Endothelial cell of umbilical vein (primary cell): ENCODE measurements around the gene KRT37. TPM values are rescaled to one million over a fixed set of nuclear protein-coding genes. Genes with fewer than 3 reads are reported as not detected.

ENCODE experiments used
- BruUV-seq: library from RNA; stranded (reverse); fragments of 400-500 nt; replicated peaks from 2 replicates; lab custom pipeline; 2021; lab: Mats Ljungman, UMichigan
- CTCF ChIA-PET: fragments of 300-600, 350-600 bp; sonication (Branson Sonifier 250); formaldehyde crosslinking; loops from one replicate; lab custom pipeline; 2021; ENCODE audit warnings: antibody characterized with exemption, inconsistent platforms; lab: Charles Lee
- POLR2A ChIA-PET: fragments of 300-600, 350-600 bp; sonication (Branson Sonifier 250); formaldehyde crosslinking; loops from one replicate; lab custom pipeline; 2021; ENCODE audit warnings: antibody characterized with exemption, inconsistent platforms; lab: Charles Lee
- DNase-seq: peaks from one replicate; pipeline ENCODE4 v3.0.0-alpha.2; 2011; ENCODE audit warnings: low read depth, low spot score
- FAIRE-seq: peaks from 2 replicates; lab custom pipeline; 2011; peaks lifted over from hg19 to GRCh38; lab: Jason Lieb, UNC
- H2AFZ ChIP-seq: 2 replicates; pipeline ENCODE4 v1.6.0; 2012; ENCODE audit warnings: low read depth, low read length, control low read depth, inconsistent platforms
- H3K27ac ChIP-seq: 2 replicates; pipeline ENCODE4 v1.5.1; 2011; ENCODE audit warnings: low read depth, mild to moderate bottlenecking, control low read depth, low read length, moderate library complexity; ENCODE audit not compliant: insufficient read depth
- H3K27me3 ChIP-seq, 2 experiments: 2 replicates each; pipeline versions ENCODE4 v1.6.0 to v1.6.1; 2011; ENCODE audit warnings: low read length in 2 of 2, mixed read lengths in 1 of 2; ENCODE audit not compliant: control insufficient read depth in 2 of 2, insufficient read depth in 2 of 2
- H3K36me3 ChIP-seq, 2 experiments: 2 replicates in 1 of 2; 3 replicates in 1 of 2; pipeline ENCODE4 v1.5.1; 2011; ENCODE audit warnings: low read length in 2 of 2, mild to moderate bottlenecking in 1 of 2, moderate library complexity in 1 of 2; ENCODE audit not compliant: control insufficient read depth in 2 of 2, insufficient read depth in 2 of 2; ENCODE audit errors: extremely low read depth in 1 of 2
- H3K4me1 ChIP-seq: 3 replicates; pipeline ENCODE4 v1.5.1; 2011; ENCODE audit warnings: mild to moderate bottlenecking, low read length; ENCODE audit not compliant: control insufficient read depth, insufficient read depth; ENCODE audit errors: extremely low read depth
- H3K4me2 ChIP-seq: 2 replicates; pipeline ENCODE4 v1.6.1; 2011; ENCODE audit warnings: low read length, control low read depth, mixed read lengths; ENCODE audit not compliant: insufficient read depth
- H3K4me3 ChIP-seq, 3 experiments: fragments of 200-600 bp in 1 of 3; sonication (generic), shearing (Covaris generic) in 1 of 3; replicated peaks in 1 of 3; 2 replicates each; pipeline ENCODE4 v1.5.1; 2011 to 2016; ENCODE audit warnings: control low read depth in 3 of 3, low read length in 3 of 3, mild to moderate bottlenecking in 2 of 3, inconsistent platforms in 1 of 3, low read depth in 1 of 3, moderate library complexity in 1 of 3; ENCODE audit not compliant: insufficient read depth in 1 of 3
- H3K79me2 ChIP-seq: 2 replicates; pipeline ENCODE4 v1.6.0; 2012; ENCODE audit warnings: low read length, inconsistent platforms; ENCODE audit not compliant: control insufficient read depth, insufficient read depth
- H3K9ac ChIP-seq: replicated peaks from 2 replicates; pipeline ENCODE3; 2011; ENCODE audit warnings: low read length, control low read depth; ENCODE audit not compliant: insufficient read depth; ENCODE audit errors: extremely low read depth
- H3K9me1 ChIP-seq: replicated peaks from 3 replicates; pipeline ENCODE4 v1.6.0; 2011; ENCODE audit warnings: mild to moderate bottlenecking, low read length; ENCODE audit not compliant: control insufficient read depth, insufficient read depth; ENCODE audit errors: extremely low read depth
- H3K9me3 ChIP-seq: replicated peaks from 2 replicates; pipeline ENCODE4 v1.5.1; 2012; ENCODE audit warnings: low read length, inconsistent platforms; ENCODE audit not compliant: control insufficient read depth, insufficient read depth
- H4K20me1 ChIP-seq: replicated peaks from 2 replicates; pipeline ENCODE3; 2011; ENCODE audit warnings: mild to moderate bottlenecking, low read length; ENCODE audit not compliant: control insufficient read depth, insufficient read depth; ENCODE audit errors: extremely low read depth
- EZH2 ChIP-seq: IDR thresholded peaks from 2 replicates; pipeline ENCODE4 v1.6.1; 2012; ENCODE audit warnings: borderline replicate concordance, low read depth, mild to moderate bottlenecking, moderate library complexity, low read length, inconsistent platforms; ENCODE audit not compliant: severe bottlenecking
- FOS ChIP-seq: IDR thresholded peaks from 2 replicates; pipeline ENCODE4 v1.6.1; 2011; ENCODE audit warnings: mild to moderate bottlenecking, low read length, moderate library complexity, borderline replicate concordance; ENCODE audit not compliant: insufficient read depth
- GATA2 ChIP-seq: IDR thresholded peaks from 2 replicates; pipeline ENCODE4 v1.7.0; 2011; ENCODE audit warnings: low read depth, mild to moderate bottlenecking, moderate library complexity, mixed read lengths, low read length; ENCODE audit not compliant: insufficient read length, insufficient read depth
- JUN ChIP-seq: IDR thresholded peaks from 2 replicates; pipeline ENCODE4 v1.6.1; 2011; ENCODE audit warnings: borderline replicate concordance, low read depth; ENCODE audit not compliant: insufficient read length, insufficient read depth
- MAX ChIP-seq: IDR thresholded peaks from 2 replicates; pipeline ENCODE4 v1.6.1; 2011; ENCODE audit not compliant: insufficient read depth, insufficient read length
- MYC ChIP-seq: IDR thresholded peaks from one replicate; pipeline ENCODE4 v1.6.1; 2011; ENCODE audit warnings: mild to moderate bottlenecking, low read depth, low read length
- POLR2A ChIP-seq: IDR thresholded peaks from 2 replicates; pipeline ENCODE4 v1.6.1; 2012; ENCODE audit warnings: low read depth, mild to moderate bottlenecking, control low read depth, low read length
- POLR2AphosphoS5 ChIP-seq: IDR thresholded peaks from 2 replicates; pipeline ENCODE4 v1.6.1; 2012; ENCODE audit warnings: low read depth, mild to moderate bottlenecking, control low read depth, low read length, moderate library complexity; ENCODE audit not compliant: insufficient read depth
- dilution Hi-C: fragments of 300-500 bp; cut with MboI; formaldehyde crosslinking; loops from one replicate; pipeline ENCODE4 v1.15.0; 2019; ENCODE audit warnings: low sequenced_read_pairs; ENCODE audit not compliant: extremely low pct_ligation_motif_present
- intact Hi-C: fragments of 100-400 bp; cut with micrococcal nuclease; formaldehyde crosslinking; loops from one replicate; pipeline ENCODE4 v1.10.0; 2022
- polyA plus RNA-seq, 4 experiments: library from polyadenylated mRNA; depleted of rRNA in 3 of 4; stranded (reverse) in 3 of 4; unstranded in 1 of 4; fragments of >200 nt; gene quantifications; 2 replicates each; pipeline versions ENCODE4 v1.2.1 to v1.2.3, GENCODE V29; 2011 to 2012; ENCODE audit warnings: missing spikeins in 1 of 4
- total RNA-seq: library from RNA; stranded (reverse); gene quantifications from 2 replicates; pipeline ENCODE4 v1.2.3, GENCODE V29; 2021
- TF ChIP-seq, protein P1 (sequence below), 2 donors: IDR thresholded peaks; 1 replicate in 1 of 2; 2 replicates in 1 of 2; pipeline ENCODE4 v1.5.1; 2011; ENCODE audit warnings: low read length in 2 of 2, mild to moderate bottlenecking in 2 of 2, moderate library complexity in 2 of 2, control low read depth in 1 of 2, inconsistent platforms in 1 of 2, low read depth in 1 of 2; ENCODE audit not compliant: insufficient read depth in 1 of 2; ENCODE audit errors: extremely low read depth in 1 of 2

Gene KRT37
- total and polyA plus RNA-seq, 2 donors (not counting 3 experiments of a cell fraction or from before 2014, with no cell fraction given) = not detected

DNA sequence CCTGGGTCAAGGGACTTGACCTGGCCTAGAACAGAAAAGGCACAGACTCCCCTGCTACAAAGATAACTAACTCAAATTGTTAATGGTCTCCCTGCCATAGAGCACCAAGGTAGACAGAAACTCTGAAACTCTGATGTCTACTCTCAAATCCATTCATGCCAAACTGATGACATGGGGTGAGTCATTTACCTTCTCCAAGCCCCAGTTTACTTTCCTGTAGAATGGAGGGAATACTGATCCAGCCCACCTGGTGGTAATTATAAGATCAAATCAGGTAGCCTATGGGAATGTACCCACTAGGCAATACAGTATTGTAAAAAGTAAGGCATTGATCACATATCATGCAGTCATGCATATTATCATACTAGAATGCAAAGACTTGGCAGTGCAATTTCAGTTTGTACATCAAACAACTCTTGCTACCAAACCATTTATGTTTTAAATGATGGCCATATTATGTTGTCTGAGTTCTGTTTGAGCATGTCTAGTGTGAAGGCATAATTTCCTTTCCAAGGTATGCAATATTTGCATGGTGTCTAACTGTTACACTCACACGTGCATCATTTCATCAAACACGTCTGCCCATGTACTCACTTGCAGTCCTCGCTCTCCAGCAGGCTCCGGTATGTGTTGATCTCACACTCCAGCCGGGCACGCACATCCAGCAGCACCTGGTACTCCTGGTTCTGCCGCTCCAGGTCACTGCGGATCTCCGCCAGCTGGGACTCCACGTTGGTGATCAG is 30.0 kb downstream of the KRT37 start:
- ChIA-PET CTCF (no interaction called here), POLR2A (no interaction called here)
- H3K27me3 ChIP-seq = peaks cover 8 to 20% of the 10 kb centered on the region in 2 experiments
- H3K79me2 ChIP-seq = no peaks in the 10 kb centered on the region
- FAIRE-seq (no peak), DNase-seq (no peak)
- H3K4me3 ChIP-seq = no peak overlapping the region
- no peaks in the 10 kb centered on the region for H3K9me1 ChIP-seq
- intact Hi-C loops (no loop called here), dilution Hi-C loops (no loop called here)
- no peak overlapping the region for H3K27ac ChIP-seq
- no peaks in the 10 kb centered on the region for H4K20me1 ChIP-seq
- no peaks in the 10 kb centered on the region for H3K36me3 ChIP-seq
- H3K4me1 ChIP-seq = no peaks in the 10 kb centered on the region
- H2AFZ ChIP-seq = no peak overlapping the region
- H3K9me3 ChIP-seq = no peaks in the 10 kb centered on the region
- no peak for TF ChIP-seq MAX
- TF ChIP-seq GATA2 = no peak
- no peak for TF ChIP-seq EZH2
- TF ChIP-seq, protein P1, sequence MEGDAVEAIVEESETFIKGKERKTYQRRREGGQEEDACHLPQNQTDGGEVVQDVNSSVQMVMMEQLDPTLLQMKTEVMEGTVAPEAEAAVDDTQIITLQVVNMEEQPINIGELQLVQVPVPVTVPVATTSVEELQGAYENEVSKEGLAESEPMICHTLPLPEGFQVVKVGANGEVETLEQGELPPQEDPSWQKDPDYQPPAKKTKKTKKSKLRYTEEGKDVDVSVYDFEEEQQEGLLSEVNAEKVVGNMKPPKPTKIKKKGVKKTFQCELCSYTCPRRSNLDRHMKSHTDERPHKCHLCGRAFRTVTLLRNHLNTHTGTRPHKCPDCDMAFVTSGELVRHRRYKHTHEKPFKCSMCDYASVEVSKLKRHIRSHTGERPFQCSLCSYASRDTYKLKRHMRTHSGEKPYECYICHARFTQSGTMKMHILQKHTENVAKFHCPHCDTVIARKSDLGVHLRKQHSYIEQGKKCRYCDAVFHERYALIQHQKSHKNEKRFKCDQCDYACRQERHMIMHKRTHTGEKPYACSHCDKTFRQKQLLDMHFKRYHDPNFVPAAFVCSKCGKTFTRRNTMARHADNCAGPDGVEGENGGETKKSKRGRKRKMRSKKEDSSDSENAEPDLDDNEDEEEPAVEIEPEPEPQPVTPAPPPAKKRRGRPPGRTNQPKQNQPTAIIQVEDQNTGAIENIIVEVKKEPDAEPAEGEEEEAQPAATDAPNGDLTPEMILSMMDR (IDR thresholded peaks at IDR 0.05; ENCODE audit: extremely low read depth in 1 of 2, insufficient read depth in 1 of 2, low read depth in 1 of 2, low read length in 2 of 2) = no peak
- TF ChIP-seq FOS = no peak
- no peak for TF ChIP-seq MYC
- TF ChIP-seq POLR2AphosphoS5 = no peak
- no peak for TF ChIP-seq POLR2A
- TF ChIP-seq JUN = no peak
- no peak overlapping the region for H3K9ac ChIP-seq
- no peak overlapping the region for H3K4me2 ChIP-seq
- BruUV-seq = no TSS peak
